ENCODE measurements around the gene SERHL2.

SERHL2 gene

DNA sequence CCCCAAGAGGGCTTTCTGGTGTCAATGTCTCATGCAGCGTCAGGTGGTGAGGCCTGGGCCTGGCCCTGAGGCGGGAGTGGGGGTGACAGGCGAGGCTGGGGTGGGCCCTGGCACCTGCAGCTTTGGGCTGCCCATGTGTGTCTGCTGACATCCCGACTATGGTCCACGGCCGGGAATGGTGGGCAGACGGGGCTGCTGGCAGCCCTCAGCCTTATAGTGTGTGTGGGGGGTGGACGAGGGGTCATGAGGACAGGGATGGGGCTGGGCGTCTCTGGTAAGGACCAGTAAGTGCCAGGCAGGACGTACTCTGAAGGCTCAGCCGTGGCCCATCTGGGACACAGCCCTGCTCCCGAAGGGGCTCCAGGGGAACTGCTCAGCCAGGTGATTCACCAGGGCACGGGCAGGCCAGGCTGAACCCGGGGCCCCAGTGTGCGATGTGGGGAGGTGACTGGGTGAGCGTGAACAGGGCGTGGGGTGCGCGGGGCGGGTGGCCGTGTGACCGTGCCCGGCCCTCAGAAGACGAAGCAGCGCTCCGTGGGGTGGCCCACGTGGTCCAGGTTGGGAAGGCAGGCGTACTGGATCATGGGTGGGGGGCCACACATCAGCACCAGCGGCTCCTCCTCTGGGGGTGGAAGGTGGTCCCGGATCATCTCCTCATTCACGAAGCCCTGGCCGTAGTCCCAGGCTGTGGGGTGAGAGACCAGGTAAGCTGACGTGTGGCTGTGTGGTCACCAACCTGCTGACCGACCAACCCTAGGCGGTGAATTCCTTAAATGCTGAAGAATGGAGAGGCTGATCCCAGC is 65.7 kb downstream of the SERHL2 start:
- Histone ChIP-seq H3K9me3 (ENCODE audit: severe bottlenecking) (no peaks in the 10 kb centered on the region), H3K36me3 (peaks cover 18% of the 10 kb centered on the region; the same call in 1 of the 2 replicates), H3K27ac (no peak overlapping the region), H3K4me3 (ENCODE audit: low read depth, low read length) (no peak overlapping the region), H3K27me3 (ENCODE audit: insufficient read depth, low read depth, severe bottlenecking) (no peaks in the 10 kb centered on the region)
- DNase-seq = no peak
- TF ChIP-seq, protein P1, sequence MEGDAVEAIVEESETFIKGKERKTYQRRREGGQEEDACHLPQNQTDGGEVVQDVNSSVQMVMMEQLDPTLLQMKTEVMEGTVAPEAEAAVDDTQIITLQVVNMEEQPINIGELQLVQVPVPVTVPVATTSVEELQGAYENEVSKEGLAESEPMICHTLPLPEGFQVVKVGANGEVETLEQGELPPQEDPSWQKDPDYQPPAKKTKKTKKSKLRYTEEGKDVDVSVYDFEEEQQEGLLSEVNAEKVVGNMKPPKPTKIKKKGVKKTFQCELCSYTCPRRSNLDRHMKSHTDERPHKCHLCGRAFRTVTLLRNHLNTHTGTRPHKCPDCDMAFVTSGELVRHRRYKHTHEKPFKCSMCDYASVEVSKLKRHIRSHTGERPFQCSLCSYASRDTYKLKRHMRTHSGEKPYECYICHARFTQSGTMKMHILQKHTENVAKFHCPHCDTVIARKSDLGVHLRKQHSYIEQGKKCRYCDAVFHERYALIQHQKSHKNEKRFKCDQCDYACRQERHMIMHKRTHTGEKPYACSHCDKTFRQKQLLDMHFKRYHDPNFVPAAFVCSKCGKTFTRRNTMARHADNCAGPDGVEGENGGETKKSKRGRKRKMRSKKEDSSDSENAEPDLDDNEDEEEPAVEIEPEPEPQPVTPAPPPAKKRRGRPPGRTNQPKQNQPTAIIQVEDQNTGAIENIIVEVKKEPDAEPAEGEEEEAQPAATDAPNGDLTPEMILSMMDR (IDR thresholded peaks at IDR 0.05; ENCODE audit: low read depth, low read length) = no peak

DNA sequence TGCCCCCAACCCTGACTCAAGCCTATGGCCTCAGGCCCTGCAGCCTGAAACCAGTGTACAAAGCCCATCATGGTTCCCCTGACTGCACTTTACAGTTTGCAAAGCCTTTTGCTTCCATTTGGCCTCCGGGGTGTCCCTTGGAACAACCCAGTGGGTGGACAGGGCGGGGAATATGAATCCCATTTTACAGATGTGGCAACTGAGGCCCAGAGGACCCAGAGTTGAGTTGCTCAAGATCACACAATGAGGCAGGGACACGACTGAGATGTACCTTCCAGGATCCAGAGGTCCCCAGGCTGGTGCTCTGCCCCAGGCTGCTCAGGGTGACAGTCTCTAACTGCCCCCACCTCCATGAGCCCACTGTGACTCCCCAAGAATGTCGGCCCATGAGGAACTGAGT is 66.3 kb downstream of the SERHL2 start:
- H3K27ac ChIP-seq = no peak overlapping the region
- no peaks in the 10 kb centered on the region for H3K27me3 ChIP-seq (ENCODE audit: insufficient read depth, low read depth, severe bottlenecking)
- H3K4me3 ChIP-seq (ENCODE audit: low read depth, low read length) = no peak overlapping the region
- peaks cover 18% of the 10 kb centered on the region for H3K36me3 ChIP-seq
- no peak for DNase-seq
- H3K9me3 ChIP-seq (ENCODE audit: severe bottlenecking) = no peaks in the 10 kb centered on the region
- TF ChIP-seq, protein P1 (IDR thresholded peaks at IDR 0.05; ENCODE audit: low read depth, low read length) = no peak

DNA sequence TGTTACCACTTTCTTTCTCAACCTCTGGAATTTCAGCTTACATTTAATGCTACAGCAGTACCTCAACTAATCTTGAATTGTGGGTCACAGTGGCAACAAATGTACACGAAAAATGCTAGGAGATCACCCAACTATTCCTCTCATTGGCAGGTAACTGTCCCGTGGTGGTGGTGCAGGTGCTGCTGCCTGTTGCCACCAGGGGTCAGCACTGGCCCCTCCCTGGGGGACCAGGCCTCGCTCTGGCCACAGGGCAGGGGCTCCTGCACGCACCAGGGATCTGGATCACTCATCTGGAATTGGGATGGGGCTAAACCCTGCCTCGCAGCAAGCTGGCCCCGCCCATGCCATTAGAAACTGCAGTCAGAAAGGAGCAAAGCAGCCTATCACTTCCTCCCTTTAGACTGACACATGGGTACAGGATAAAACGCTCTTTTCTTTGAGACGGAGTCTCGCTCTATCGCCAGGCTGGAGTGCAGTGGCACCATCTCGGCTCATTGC is 67.8 kb downstream of the SERHL2 start:
- TF ChIP-seq, protein P1 (IDR thresholded peaks at IDR 0.05; ENCODE audit: low read depth, low read length) = peak; percentile 96
- H3K4me3 ChIP-seq (ENCODE audit: low read depth, low read length) = no peak overlapping the region
- H3K27me3 ChIP-seq (ENCODE audit: insufficient read depth, low read depth, severe bottlenecking) = no peaks in the 10 kb centered on the region
- H3K27ac ChIP-seq = no peak overlapping the region
- peak; percentile 78 for DNase-seq
- H3K9me3 ChIP-seq (ENCODE audit: severe bottlenecking) = no peaks in the 10 kb centered on the region
- peaks cover 24% of the 10 kb centered on the region for H3K36me3 ChIP-seq

DNA sequence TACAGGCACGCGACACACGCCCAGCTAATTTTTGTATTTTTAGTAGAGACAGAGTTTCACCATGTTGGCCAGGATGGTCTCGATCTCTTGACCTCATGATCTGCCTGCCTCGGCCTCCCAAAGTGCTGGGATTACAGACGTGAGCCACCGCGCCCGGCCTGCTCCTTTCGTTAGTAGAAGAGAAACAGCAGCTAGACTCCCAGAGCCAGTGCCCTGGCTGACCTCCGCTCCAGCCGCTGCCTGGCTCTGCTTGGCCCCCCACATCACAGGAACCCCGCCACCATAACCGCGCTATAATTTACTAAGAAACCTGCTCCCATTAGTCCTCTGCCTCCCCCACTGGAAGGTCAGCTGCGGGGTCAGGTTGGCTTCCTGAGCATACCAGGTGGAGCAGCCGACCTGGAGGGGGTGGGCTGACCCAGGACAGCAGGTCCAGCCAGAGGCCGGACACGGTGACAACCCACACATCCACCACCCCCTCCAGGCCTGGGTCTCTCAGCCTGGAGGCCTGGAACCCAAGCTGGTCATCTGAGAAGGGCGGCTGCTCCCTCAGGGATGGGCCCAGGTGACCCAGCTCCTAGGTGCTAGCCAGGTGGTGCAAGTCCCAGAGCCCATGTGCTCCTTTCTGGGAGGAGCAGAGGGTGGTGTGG is 68.4 kb downstream of the SERHL2 start:
- no peak for DNase-seq
- TF ChIP-seq, protein P1 (IDR thresholded peaks at IDR 0.05; ENCODE audit: low read depth, low read length) = no peak
- Histone ChIP-seq H3K36me3 (peaks cover 27% of the 10 kb centered on the region), H3K9me3 (ENCODE audit: severe bottlenecking) (no peaks in the 10 kb centered on the region), H3K27me3 (ENCODE audit: insufficient read depth, low read depth, severe bottlenecking) (no peaks in the 10 kb centered on the region), H3K27ac (no peak overlapping the region), H3K4me3 (ENCODE audit: low read depth, low read length) (no peak overlapping the region)

DNA sequence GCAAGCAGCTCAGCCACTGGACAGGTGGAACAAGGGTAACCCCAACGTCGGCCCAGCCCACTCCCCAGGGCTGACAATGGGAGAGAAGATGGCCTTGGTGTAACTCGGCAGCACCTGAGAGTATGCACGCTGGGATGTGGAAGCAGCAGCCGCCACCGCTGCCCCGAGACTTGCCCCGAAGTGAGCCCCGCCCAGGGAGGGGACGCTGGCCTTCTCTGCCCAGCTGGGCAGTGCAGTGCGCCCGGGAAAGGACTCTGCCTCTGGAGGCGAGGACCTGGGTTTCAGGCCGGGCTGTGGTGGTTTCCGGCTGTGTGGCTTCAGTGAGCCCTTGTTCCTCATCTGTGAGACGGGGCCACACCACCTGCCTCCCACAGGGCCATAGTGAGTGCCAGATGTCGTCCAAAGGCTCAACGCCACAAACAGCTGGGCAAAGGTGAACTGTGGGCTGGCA is 69.6 kb downstream of the SERHL2 start:
- Histone ChIP-seq H3K9me3 (ENCODE audit: severe bottlenecking) (no peaks in the 10 kb centered on the region), H3K4me3 (ENCODE audit: low read depth, low read length) (no peak overlapping the region), H3K27me3 (ENCODE audit: insufficient read depth, low read depth, severe bottlenecking) (no peaks in the 10 kb centered on the region), H3K27ac (no peak overlapping the region), H3K36me3 (peaks cover 32% of the 10 kb centered on the region)
- TF ChIP-seq, protein P1 (IDR thresholded peaks at IDR 0.05; ENCODE audit: low read depth, low read length) = no peak
- no peak for DNase-seq
